Neural crest cell (in vitro differentiated cells): ENCODE data around the gene PSMD4. TPM values are rescaled to one million over a fixed set of nuclear protein-coding genes. Genes with fewer than 3 reads are reported as not detected.
"Not testable (repeated sequence)": the region's sequence is repeated elsewhere in the genome, so short reads cannot be mapped to it uniquely, and the experiment has no call there.

Experiments used
- DNase-seq: peaks from one replicate; pipeline ENCODE4 v3.0.0; 2021; ENCODE audit warnings: low read depth, mixed read lengths, low spot score
- H3K27ac Mint-ChIP-seq: one replicate; pipeline ENCODE4 v1.8.0; 2021; ENCODE audit warnings: mild to moderate bottlenecking, mixed read lengths; ENCODE audit not compliant: unreplicated experiment
- H3K27me3 Mint-ChIP-seq: 2 replicates; pipeline ENCODE4 v1.8.0; 2021; ENCODE audit warnings: low read depth, mild to moderate bottlenecking, mixed read lengths
- H3K36me3 Mint-ChIP-seq: 2 replicates; pipeline ENCODE4 v1.8.0; 2021; ENCODE audit warnings: low read depth, mild to moderate bottlenecking, mixed read lengths
- H3K4me1 Mint-ChIP-seq: 2 replicates; pipeline ENCODE4 v1.8.0; 2021; ENCODE audit warnings: mixed read lengths
- H3K4me3 Mint-ChIP-seq: one replicate; pipeline ENCODE4 v1.8.0; 2021; ENCODE audit warnings: mild to moderate bottlenecking, mixed read lengths
- H3K9me3 Mint-ChIP-seq: 2 replicates; pipeline ENCODE4 v1.8.0; 2021; ENCODE audit warnings: mixed read lengths
- CTCF ChIP-seq: fragments of 200-600 bp; sonication (generic); conservative IDR thresholded peaks from 2 replicates; pipeline ENCODE4 v1.5.0; 2021; ENCODE audit warnings: antibody characterized with exemption, mild to moderate bottlenecking
- total RNA-seq: library from RNA; stranded (reverse); gene quantifications from 2 replicates; pipeline ENCODE4 v1.2.1, GENCODE V29; 2021

PSMD4 gene
- total RNA-seq, 1 donor from 2014 or later: 214 TPM

- no peak for TF ChIP-seq CTCF
- no peaks in the 10 kb centered on the region for H3K9me3 Mint-ChIP-seq
- peaks cover 14% of the 10 kb centered on the region for H3K27me3 Mint-ChIP-seq
- H3K36me3 Mint-ChIP-seq: peaks cover 10% of the 10 kb centered on the region
- no peak overlapping the region for H3K27ac Mint-ChIP-seq
- H3K4me3 Mint-ChIP-seq: no peak overlapping the region
- H3K4me1 Mint-ChIP-seq: no peaks in the 10 kb centered on the region
- no peak for DNase-seq
These were observed 19.5 kb downstream of the PSMD4 start for GRCh38 chr1:151273924-151274466.

DNA sequence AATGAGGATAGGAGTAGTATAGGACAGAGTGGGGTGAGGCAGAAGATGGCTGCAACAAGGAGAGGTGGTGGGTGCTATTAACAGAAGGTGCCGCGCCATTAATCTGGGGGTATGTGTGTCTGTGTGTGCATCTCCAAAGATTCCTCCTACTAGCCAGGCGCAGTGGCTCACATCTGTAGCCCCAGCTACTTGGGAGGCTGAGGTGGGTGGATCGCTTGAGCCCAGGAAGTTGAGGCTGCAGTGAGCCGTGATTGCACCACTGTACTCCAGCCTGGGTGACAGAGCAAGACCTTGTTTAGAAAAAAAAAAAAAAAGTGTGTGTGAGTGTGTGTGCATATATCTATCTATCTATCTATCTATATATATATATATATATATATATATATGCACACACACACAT, 20.8 kb downstream of the PSMD4 start:
- not testable (repeated sequence) for H3K27ac Mint-ChIP-seq, H3K4me3 Mint-ChIP-seq, H3K9me3 Mint-ChIP-seq, H3K4me1 Mint-ChIP-seq, H3K36me3 Mint-ChIP-seq, DNase-seq
- H3K27me3 Mint-ChIP-seq: peaks cover 14% of the 10 kb centered on the region

GRCh38 chr1:151277249-151277648, 22.7 kb downstream of the PSMD4 start:
- no peaks in the 10 kb centered on the region for H3K9me3 Mint-ChIP-seq
- H3K27me3 Mint-ChIP-seq: peaks cover 18% of the 10 kb centered on the region
- H3K27ac Mint-ChIP-seq: no peak overlapping the region
- DNase-seq: no peak
- H3K4me1 Mint-ChIP-seq: peaks cover 10% of the 10 kb centered on the region
- H3K4me3 Mint-ChIP-seq: no peak overlapping the region
- H3K36me3 Mint-ChIP-seq: peaks cover 5% of the 10 kb centered on the region
- no peak for TF ChIP-seq CTCF

- peak; percentile 30 for TF ChIP-seq CTCF
- peak; percentile 97 for DNase-seq
- H3K27ac Mint-ChIP-seq: peak overlapping the region; percentile 100
- no peaks in the 10 kb centered on the region for H3K9me3 Mint-ChIP-seq
- H3K4me3 Mint-ChIP-seq: peak overlapping the region; percentile 100
- H3K36me3 Mint-ChIP-seq: no peaks in the 10 kb centered on the region
- H3K27me3 Mint-ChIP-seq: peaks cover 18% of the 10 kb centered on the region
- H3K4me1 Mint-ChIP-seq: peaks cover 26% of the 10 kb centered on the region
These were observed 26.9 kb downstream of the PSMD4 start for GRCh38 chr1:151281225-151281968.

DNA sequence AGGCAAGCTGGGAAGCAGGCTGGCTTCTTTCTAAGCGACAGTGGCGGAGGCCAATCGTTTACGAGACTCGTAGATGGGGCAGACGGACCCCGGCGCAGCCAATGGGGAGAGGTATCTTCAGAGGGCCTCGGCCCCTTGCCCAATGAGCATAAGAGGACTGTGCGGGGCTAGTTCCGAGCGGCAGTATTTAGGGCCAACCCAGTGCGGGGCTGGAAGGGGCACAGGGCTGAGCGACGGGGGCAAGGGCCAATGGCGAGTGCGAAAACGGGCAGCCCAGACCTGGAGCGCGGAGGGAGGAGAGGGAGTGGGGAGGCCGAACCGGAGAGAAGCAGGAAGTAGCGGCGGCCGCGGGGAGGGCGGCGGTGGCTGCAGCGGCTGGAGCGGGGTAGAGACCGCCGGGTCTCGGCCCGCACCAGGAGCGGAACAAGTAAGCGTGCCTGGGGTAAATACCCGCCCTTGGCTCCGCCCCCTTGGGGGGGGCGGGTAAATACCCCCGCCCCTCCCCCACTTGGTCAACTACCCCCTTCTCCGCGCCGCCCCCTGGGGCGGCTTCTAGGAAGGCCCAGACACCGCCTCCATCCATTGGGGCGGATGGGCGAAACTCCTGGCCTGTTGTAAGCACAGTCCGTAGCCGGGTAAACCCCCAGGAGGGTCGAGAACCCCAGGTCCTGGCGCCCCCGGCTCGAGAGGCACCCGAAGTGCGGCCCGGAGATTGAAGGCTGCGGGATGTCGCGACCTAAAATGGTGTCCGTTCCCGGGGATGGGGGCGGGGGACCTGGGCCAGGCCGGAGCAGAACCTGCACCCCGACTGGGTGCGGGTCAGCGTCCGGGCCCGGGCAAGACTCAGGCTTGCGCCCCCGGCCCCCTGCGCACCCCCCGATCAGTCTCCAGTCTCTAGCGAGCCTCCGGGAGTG, 27.7 kb downstream of the PSMD4 start, which contains the start of gene ZNF687:
Gene ZNF687 (plus strand): TSS at position 331 of the 914 bp plus-strand sequence. CDS start 3,993 bp downstream, outside the sequence.
- TF ChIP-seq CTCF: no peak
- H3K9me3 Mint-ChIP-seq: no peaks in the 10 kb centered on the region
- H3K4me3 Mint-ChIP-seq: peak within 1 kb of the TSS; percentile 100
- H3K27me3 Mint-ChIP-seq: peaks cover 10% of the 10 kb centered on the region
- no peaks in the 10 kb centered on the region for H3K36me3 Mint-ChIP-seq
- peak within 1 kb of the TSS; percentile 100 for H3K27ac Mint-ChIP-seq
- DNase-seq: peak; percentile 98
- peaks cover 26% of the 10 kb centered on the region for H3K4me1 Mint-ChIP-seq
